22Rv1 (cell line): ENCODE results near the gene SLC12A8.

ENCODE experiments used
- CTCF ChIP-seq: fragments of 450-650 bp; IDR thresholded peaks from 2 replicates; pipeline ENCODE4 v1.5.1; 2017; ENCODE audit warnings: mild to moderate bottlenecking
- ZFX ChIP-seq: fragments of 450-650 bp; IDR thresholded peaks from 2 replicates; pipeline ENCODE4 v1.6.1; 2017; ENCODE audit warnings: antibody characterized with exemption, borderline replicate concordance

GRCh38 chr3:125240496-125240895 is 27.9 kb upstream of the SLC12A8 start:
- TF ChIP-seq CTCF = no peak
- TF ChIP-seq ZFX = no peak
